ENCODE measurements around the gene FKBP8. TPM values are rescaled to one million over a fixed set of nuclear protein-coding genes. Genes with fewer than 3 reads are reported as not detected.

The FKBP8 gene
- total RNA-seq, 4 donors from 2014 or later = 238 to 394 (median 314) TPM

DNA sequence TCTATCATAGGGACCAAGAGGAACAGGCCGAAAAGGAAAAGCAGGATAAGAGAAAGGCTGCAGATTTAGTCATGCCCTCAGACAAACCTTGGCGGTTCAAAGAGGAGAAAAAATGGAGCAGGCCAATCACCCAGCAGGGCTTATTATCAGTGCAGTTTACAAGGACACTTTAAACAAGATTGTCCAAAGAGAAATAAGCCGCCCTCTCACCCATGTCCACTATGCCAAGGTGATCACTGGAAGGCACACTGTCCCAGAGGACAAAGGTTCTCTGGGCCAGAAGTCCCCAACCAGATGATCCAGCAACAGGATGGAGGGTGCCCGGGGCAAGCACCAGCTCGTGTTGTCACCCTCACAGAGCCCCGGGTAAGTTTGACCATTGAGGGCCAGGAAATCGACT lies 36.9 kb upstream of the FKBP8 start:
- no peak for DNase-seq
- Histone ChIP-seq H3K36me3 (peaks cover 7 to 9% of the 10 kb centered on the region in 2 donors), H3K27ac (no peak overlapping the region), H3K27me3 (no peaks in the 10 kb centered on the region), H3K4me1 (no peaks in the 10 kb centered on the region), H3K4me3 (replicated peaks in 1 of 3) (no peak overlapping the region), H3K9me3 (no peaks in the 10 kb centered on the region)
- intact Hi-C loops (cut with DNase I) = loop anchor here (10.0 kb wide), 1 partner anchor 136 kb away; no protein-coding TSS in a partner anchor
- 60 to 79% methylated on average over 6 to 7 of the region's 7 CpGs for WGBS, 2 donors
- TF ChIP-seq, protein P1, sequence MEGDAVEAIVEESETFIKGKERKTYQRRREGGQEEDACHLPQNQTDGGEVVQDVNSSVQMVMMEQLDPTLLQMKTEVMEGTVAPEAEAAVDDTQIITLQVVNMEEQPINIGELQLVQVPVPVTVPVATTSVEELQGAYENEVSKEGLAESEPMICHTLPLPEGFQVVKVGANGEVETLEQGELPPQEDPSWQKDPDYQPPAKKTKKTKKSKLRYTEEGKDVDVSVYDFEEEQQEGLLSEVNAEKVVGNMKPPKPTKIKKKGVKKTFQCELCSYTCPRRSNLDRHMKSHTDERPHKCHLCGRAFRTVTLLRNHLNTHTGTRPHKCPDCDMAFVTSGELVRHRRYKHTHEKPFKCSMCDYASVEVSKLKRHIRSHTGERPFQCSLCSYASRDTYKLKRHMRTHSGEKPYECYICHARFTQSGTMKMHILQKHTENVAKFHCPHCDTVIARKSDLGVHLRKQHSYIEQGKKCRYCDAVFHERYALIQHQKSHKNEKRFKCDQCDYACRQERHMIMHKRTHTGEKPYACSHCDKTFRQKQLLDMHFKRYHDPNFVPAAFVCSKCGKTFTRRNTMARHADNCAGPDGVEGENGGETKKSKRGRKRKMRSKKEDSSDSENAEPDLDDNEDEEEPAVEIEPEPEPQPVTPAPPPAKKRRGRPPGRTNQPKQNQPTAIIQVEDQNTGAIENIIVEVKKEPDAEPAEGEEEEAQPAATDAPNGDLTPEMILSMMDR (IDR thresholded peaks at IDR 0.05) = no peak
- TF ChIP-seq POLR2A (IDR thresholded peaks at IDR 0.05) = no peak

DNA sequence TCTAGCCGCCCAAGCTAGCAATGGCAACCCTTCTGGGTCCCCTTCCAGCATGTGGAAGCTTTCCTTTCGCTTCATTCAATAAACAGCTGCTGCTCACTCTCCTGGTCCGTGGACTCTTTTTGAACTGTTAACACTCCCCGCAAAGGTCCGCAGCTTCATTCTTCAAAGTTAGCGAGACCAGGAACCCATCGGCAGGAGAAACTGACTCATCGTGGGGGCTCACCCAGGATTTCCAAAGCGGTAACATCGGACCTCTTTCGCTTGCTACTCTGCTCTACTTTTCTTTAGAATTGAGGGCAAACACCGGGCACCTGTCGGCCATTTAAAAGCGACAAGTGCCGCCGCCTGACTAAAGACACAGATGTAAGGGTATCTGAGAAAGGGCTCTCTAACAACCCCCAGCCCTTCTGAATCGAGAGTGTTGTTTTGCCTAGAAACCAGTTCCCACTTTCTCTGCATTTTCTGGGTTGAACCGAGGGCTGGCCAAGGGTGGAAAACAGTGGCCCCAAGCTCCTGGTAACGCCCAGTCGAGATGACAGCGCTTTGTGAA lies 34.1 kb upstream of the FKBP8 start:
- peaks cover 19 to 27% of the 10 kb centered on the region in 2 donors for H3K36me3 ChIP-seq
- peaks cover 7 to 9% of the 10 kb centered on the region in 2 donors for H3K4me1 ChIP-seq
- 91 to 92% methylated on average over 21 of the region's 21 CpGs for WGBS, 2 donors
- DNase-seq = no peak
- no peaks in the 10 kb centered on the region for H3K9me3 ChIP-seq
- TF ChIP-seq, protein P1 (IDR thresholded peaks at IDR 0.05) = no peak
- no peak for TF ChIP-seq POLR2A (IDR thresholded peaks at IDR 0.05)
- H3K4me3 ChIP-seq (replicated peaks in 1 of 3) = no peak overlapping the region
- no peak overlapping the region for H3K27ac ChIP-seq
- H3K27me3 ChIP-seq = no peaks in the 10 kb centered on the region
- intact Hi-C loops (cut with DNase I) = no loop called here

DNA sequence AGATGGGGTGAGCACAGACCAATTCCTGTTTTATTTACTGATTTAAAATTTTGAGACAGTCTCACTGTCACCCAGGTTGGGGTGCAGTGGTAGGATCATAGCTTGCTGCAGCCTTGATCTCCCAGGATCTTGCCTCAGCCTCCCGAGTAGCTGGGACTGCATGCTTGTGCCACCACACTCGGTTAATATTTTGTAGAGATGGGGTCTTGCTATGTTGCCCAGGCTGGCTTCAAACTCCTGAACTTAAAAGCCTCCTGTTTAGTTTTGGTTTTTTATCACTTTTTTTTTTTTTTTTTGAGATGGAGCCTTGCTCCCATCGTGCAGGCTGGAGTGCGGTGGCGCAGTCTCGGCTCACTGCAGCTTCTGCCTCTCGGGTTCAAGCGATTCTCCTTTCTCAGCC lies 33.0 kb upstream of the FKBP8 start:
- no peak overlapping the region for H3K27ac ChIP-seq
- no peaks in the 10 kb centered on the region for H3K27me3 ChIP-seq
- no peak overlapping the region for H3K4me3 ChIP-seq (replicated peaks in 1 of 3)
- WGBS, 2 donors = 93 to 99% methylated on average over 8 of the region's 8 CpGs
- no peaks in the 10 kb centered on the region for H3K9me3 ChIP-seq
- no peak for DNase-seq
- H3K4me1 ChIP-seq = peaks cover 11 to 12% of the 10 kb centered on the region in 2 donors
- H3K36me3 ChIP-seq = peaks cover 19 to 27% of the 10 kb centered on the region in 2 donors
- intact Hi-C loops (cut with DNase I) = no loop called here
- TF ChIP-seq POLR2A (IDR thresholded peaks at IDR 0.05) = no peak
- TF ChIP-seq, protein P1 (IDR thresholded peaks at IDR 0.05) = no peak

- Histone ChIP-seq H3K36me3 (peaks cover 19 to 27% of the 10 kb centered on the region in 2 donors), H3K9me3 (no peaks in the 10 kb centered on the region), H3K4me1 (peaks cover 11 to 16% of the 10 kb centered on the region in 2 donors), H3K4me3 (replicated peaks in 1 of 3) (no peak overlapping the region), H3K27ac (no peak overlapping the region), H3K27me3 (no peaks in the 10 kb centered on the region)
- WGBS, 2 donors = 92 to 96% methylated on average over 13 to 16 of the region's 18 CpGs
- intact Hi-C loops (cut with DNase I) = no loop called here
- TF ChIP-seq, protein P1 (IDR thresholded peaks at IDR 0.05) = no peak
- TF ChIP-seq POLR2A (IDR thresholded peaks at IDR 0.05) = no peak
- DNase-seq = no peak
Measured at GRCh38 chr19:18574691-18575291, 31.4 kb upstream of the FKBP8 start.

Data from thyroid gland (tissue), 4 donors.